ENCODE results near the gene MOCOS. TPM values are rescaled to one million over a fixed set of nuclear protein-coding genes. Genes with fewer than 3 reads are reported as not detected.

MOCOS gene
- total RNA-seq, 1 experiment from 2014 or later = 5.5 TPM

DNA sequence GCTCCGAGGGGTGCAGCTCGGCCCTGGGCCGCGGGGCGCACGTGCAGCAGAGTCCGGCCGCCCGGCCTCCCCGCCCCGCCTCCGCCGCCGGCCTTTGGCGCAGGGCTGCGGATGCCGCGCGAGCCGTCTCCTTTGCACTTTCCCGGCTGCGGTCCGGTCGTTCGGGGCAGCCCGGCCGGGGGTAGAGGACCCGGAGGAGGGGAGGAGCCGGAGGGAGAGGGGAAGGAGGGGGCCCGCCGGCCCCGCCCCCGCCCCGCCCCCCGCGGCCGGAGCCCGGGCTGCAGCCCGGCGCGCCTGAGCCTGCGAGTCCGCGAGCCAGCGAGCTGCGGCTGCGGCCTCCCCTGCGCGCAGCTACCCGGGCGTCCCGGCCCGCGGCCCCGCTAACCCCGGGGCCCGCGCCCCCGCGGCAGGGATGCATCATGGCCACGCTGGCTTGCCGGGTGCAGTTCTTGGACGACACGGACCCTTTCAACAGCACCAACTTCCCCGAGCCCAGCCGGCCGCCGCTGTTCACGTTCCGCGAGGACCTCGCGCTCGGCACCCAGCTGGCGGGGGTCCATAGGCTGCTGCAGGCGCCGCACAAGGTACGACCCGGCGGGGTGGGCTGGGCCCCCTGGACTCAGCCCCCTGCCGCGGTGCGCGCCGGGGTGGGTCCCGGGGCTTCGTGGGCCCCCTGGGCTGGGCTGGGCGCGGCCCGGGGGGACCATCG lies 110.3 kb downstream of the MOCOS start, which contains the start of gene FHOD3:
TSS of gene FHOD3 (plus strand) at position 297 of the 709 bp plus-strand sequence. CDS start at position 420, 123 bp downstream.
- peak; percentile 44 to 55 for DNase-seq
- ChIA-PET CTCF (no interaction called here), POLR2A (interaction anchor here (0.7 kb wide), 1 partner anchor 113 kb away, joined by 3 read pairs; no protein-coding TSS in a partner anchor)
- H3K27me3 ChIP-seq (replicated peaks; ENCODE audit: control insufficient read depth, insufficient read depth, low read length) = no peaks in the 10 kb centered on the region
- intact Hi-C loops (cut with micrococcal nuclease; ENCODE audit: unreplicated experiment) = loop anchor here (2.0 kb wide), 1 partner anchor 275 kb away; no protein-coding TSS in a partner anchor
- TF ChIP-seq, protein P1, sequence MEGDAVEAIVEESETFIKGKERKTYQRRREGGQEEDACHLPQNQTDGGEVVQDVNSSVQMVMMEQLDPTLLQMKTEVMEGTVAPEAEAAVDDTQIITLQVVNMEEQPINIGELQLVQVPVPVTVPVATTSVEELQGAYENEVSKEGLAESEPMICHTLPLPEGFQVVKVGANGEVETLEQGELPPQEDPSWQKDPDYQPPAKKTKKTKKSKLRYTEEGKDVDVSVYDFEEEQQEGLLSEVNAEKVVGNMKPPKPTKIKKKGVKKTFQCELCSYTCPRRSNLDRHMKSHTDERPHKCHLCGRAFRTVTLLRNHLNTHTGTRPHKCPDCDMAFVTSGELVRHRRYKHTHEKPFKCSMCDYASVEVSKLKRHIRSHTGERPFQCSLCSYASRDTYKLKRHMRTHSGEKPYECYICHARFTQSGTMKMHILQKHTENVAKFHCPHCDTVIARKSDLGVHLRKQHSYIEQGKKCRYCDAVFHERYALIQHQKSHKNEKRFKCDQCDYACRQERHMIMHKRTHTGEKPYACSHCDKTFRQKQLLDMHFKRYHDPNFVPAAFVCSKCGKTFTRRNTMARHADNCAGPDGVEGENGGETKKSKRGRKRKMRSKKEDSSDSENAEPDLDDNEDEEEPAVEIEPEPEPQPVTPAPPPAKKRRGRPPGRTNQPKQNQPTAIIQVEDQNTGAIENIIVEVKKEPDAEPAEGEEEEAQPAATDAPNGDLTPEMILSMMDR (IDR thresholded peaks at IDR 0.05; ENCODE audit: insufficient read depth in 1 of 2, low read depth in 1 of 2, low read length in 1 of 2, severe bottlenecking in 1 of 2, unreplicated experiment in 1 of 2) = no peak
- no TSS peak for BruUV-seq (replicated peaks)
- no peaks in the 10 kb centered on the region for H3K9me3 ChIP-seq
- Mint-ChIP-seq H3K4me3 (ENCODE audit: unreplicated experiment) (no peak within 1 kb of the TSS), H3K27ac (ENCODE audit: unreplicated experiment) (no peak within 1 kb of the TSS), H3K36me3 (ENCODE audit: insufficient read depth, unreplicated experiment) (no peaks in the 10 kb centered on the region), H3K27me3 (ENCODE audit: insufficient read depth, unreplicated experiment) (peaks cover 8% of the 10 kb centered on the region), H3K9me3 (ENCODE audit: unreplicated experiment) (no peaks in the 10 kb centered on the region), H3K4me1 (ENCODE audit: low read depth, unreplicated experiment) (no peaks in the 10 kb centered on the region)
- peak within 1 kb of the TSS; percentile 26 for H3K4me3 ChIP-seq (ENCODE audit: low read depth, low read length)
- no peaks in the 10 kb centered on the region for H3K36me3 ChIP-seq (ENCODE audit: control insufficient read depth, insufficient read depth, low read length)
- H3K4me1 ChIP-seq = no peaks in the 10 kb centered on the region

DNA sequence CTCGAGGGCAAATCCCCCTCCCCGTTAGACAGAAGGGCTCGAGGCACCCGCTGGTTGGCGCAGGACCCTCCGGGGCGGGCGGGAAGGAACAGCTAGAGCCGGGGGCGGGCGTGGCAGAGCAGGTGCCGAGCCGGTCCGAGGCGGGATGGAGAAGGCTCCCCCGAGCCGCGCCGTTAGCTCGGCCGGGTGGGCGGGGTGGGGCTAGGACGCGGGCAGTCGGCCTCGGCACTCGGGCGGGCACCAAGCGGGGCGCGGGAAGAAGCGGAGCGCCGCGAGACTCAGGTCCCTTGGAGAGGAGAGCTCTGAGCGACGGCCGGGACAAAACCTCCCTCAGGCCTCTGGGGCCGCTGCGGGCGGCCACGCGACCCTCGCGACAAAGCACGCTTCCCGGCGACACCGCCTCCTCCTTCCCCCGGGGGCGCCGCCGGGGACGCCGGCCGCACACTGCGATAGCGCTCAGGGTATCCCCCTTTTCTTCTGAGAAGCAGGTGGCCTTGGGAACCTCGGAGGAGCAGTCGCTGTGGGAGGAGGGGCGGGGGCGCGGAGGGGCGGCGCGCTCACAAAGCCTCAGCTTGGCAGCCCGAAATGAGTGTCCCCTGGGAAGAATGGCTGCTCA lies 110.9 kb downstream of the MOCOS start:
- H3K36me3 ChIP-seq (ENCODE audit: control insufficient read depth, insufficient read depth, low read length) = no peaks in the 10 kb centered on the region
- ChIA-PET CTCF (interaction anchor here (0.7 kb wide), 1 partner anchor 535 kb away, joined by 3 read pairs; no protein-coding TSS in a partner anchor), POLR2A (no interaction called here)
- no peaks in the 10 kb centered on the region for H3K9me3 ChIP-seq
- peak overlapping the region; percentile 24 for H3K4me3 ChIP-seq (ENCODE audit: low read depth, low read length)
- Mint-ChIP-seq H3K27me3 (ENCODE audit: insufficient read depth, unreplicated experiment) (peaks cover 8% of the 10 kb centered on the region), H3K4me1 (ENCODE audit: low read depth, unreplicated experiment) (no peaks in the 10 kb centered on the region), H3K36me3 (ENCODE audit: insufficient read depth, unreplicated experiment) (no peaks in the 10 kb centered on the region), H3K27ac (ENCODE audit: unreplicated experiment) (no peak overlapping the region), H3K4me3 (ENCODE audit: unreplicated experiment) (no peak overlapping the region), H3K9me3 (ENCODE audit: unreplicated experiment) (no peaks in the 10 kb centered on the region)
- TF ChIP-seq, protein P1 (IDR thresholded peaks at IDR 0.05; ENCODE audit: insufficient read depth in 1 of 2, low read depth in 1 of 2, low read length in 1 of 2, severe bottlenecking in 1 of 2, unreplicated experiment in 1 of 2) = no peak
- intact Hi-C loops (cut with micrococcal nuclease; ENCODE audit: unreplicated experiment) = no loop called here
- H3K4me1 ChIP-seq = no peaks in the 10 kb centered on the region
- DNase-seq = no peak
- no peaks in the 10 kb centered on the region for H3K27me3 ChIP-seq (replicated peaks; ENCODE audit: control insufficient read depth, insufficient read depth, low read length)
- no TSS peak for BruUV-seq (replicated peaks)

GRCh38 chr18:36299015-36299414 lies 111.7 kb downstream of the MOCOS start:
- BruUV-seq (replicated peaks) = no TSS peak
- no peaks in the 10 kb centered on the region for H3K27me3 ChIP-seq (replicated peaks; ENCODE audit: control insufficient read depth, insufficient read depth, low read length)
- ChIA-PET CTCF (interaction anchor here (0.7 kb wide), 1 partner anchor 535 kb away, joined by 3 read pairs; no protein-coding TSS in a partner anchor), POLR2A (no interaction called here)
- H3K4me1 Mint-ChIP-seq (ENCODE audit: low read depth, unreplicated experiment) = no peaks in the 10 kb centered on the region
- H3K36me3 Mint-ChIP-seq (ENCODE audit: insufficient read depth, unreplicated experiment) = no peaks in the 10 kb centered on the region
- no peaks in the 10 kb centered on the region for H3K9me3 Mint-ChIP-seq (ENCODE audit: unreplicated experiment)
- H3K36me3 ChIP-seq (ENCODE audit: control insufficient read depth, insufficient read depth, low read length) = no peaks in the 10 kb centered on the region
- no peak for DNase-seq
- peaks cover 13% of the 10 kb centered on the region for H3K27me3 Mint-ChIP-seq (ENCODE audit: insufficient read depth, unreplicated experiment)
- no peak overlapping the region for H3K4me3 Mint-ChIP-seq (ENCODE audit: unreplicated experiment)
- H3K9me3 ChIP-seq = no peaks in the 10 kb centered on the region
- no peak overlapping the region for H3K27ac Mint-ChIP-seq (ENCODE audit: unreplicated experiment)
- intact Hi-C loops (cut with micrococcal nuclease; ENCODE audit: unreplicated experiment) = no loop called here
- H3K4me1 ChIP-seq = no peaks in the 10 kb centered on the region
- TF ChIP-seq, protein P1 (IDR thresholded peaks at IDR 0.05; ENCODE audit: insufficient read depth in 1 of 2, low read depth in 1 of 2, low read length in 1 of 2, severe bottlenecking in 1 of 2, unreplicated experiment in 1 of 2) = no peak
- no peak overlapping the region for H3K4me3 ChIP-seq (ENCODE audit: low read depth, low read length)
